MM.1S (cell line): ENCODE results near the gene DOC2A.

Experiments used
- DNase-seq: peaks from one replicate; pipeline ENCODE4 v3.0.0-alpha.2; 2015
- H2AFZ ChIP-seq: fragments of 300-600 bp; sonication (generic); 2 replicates; pipeline ENCODE4 v1.6.0; 2016; ENCODE audit warnings: antibody characterized with exemption, low read length
- H3F3A ChIP-seq: fragments of 300-600 bp; sonication (generic); 2 replicates; pipeline ENCODE4 v1.6.1; 2016; ENCODE audit warnings: mild to moderate bottlenecking, antibody characterized with exemption, low read length, moderate library complexity, mixed read lengths; ENCODE audit not compliant: insufficient read depth
- H3K27ac ChIP-seq: fragments of 300-600 bp; sonication (generic); 2 replicates; pipeline ENCODE4 v1.5.1; 2016; ENCODE audit warnings: mild to moderate bottlenecking, low read length
- H3K27me3 ChIP-seq: fragments of 300-600 bp; sonication (generic); replicated peaks from 2 replicates; pipeline ENCODE4 v1.6.0; 2016; ENCODE audit warnings: low read length; ENCODE audit not compliant: insufficient read depth
- H3K36me3 ChIP-seq: fragments of 300-600 bp; sonication (generic); replicated peaks from 2 replicates; pipeline ENCODE4 v1.6.1; 2016; ENCODE audit warnings: mild to moderate bottlenecking, low read length, mixed read lengths; ENCODE audit not compliant: insufficient read depth
- H3K4me1 ChIP-seq: fragments of 300-600 bp; sonication (generic); 2 replicates; pipeline ENCODE4 v1.6.1; 2016; ENCODE audit warnings: low read length, mixed read lengths
- H3K4me2 ChIP-seq: fragments of 300-600 bp; sonication (generic); 2 replicates; pipeline ENCODE4 v1.6.0; 2016; ENCODE audit warnings: low read depth, low read length
- H3K4me3 ChIP-seq: fragments of 300-600 bp; sonication (generic); 2 replicates; pipeline ENCODE4 v1.5.1; 2016; ENCODE audit warnings: low read length, mixed read lengths
- H3K79me2 ChIP-seq: fragments of 300-600 bp; sonication (generic); 2 replicates; pipeline ENCODE4 v1.6.1; 2016; ENCODE audit warnings: mixed run types, low read length, mixed read lengths
- H3K9ac ChIP-seq: fragments of 300-600 bp; sonication (generic); 2 replicates; pipeline ENCODE4 v1.6.1; 2016; ENCODE audit warnings: low read length, mixed read lengths
- H3K9me2 ChIP-seq: fragments of 300-600 bp; sonication (generic); replicated peaks from 2 replicates; pipeline ENCODE4 v1.6.1; 2016; ENCODE audit warnings: mild to moderate bottlenecking, low read length, mixed read lengths; ENCODE audit not compliant: insufficient read depth
- H3K9me3 ChIP-seq: fragments of 300-600 bp; sonication (generic); replicated peaks from 2 replicates; pipeline ENCODE4 v1.6.1; 2016; ENCODE audit warnings: mild to moderate bottlenecking, low read length, mixed read lengths; ENCODE audit not compliant: insufficient read depth
- H4K20me1 ChIP-seq: fragments of 300-600 bp; sonication (generic); 2 replicates; pipeline ENCODE4 v1.6.1; 2016; ENCODE audit warnings: mild to moderate bottlenecking, low read length, moderate library complexity, mixed read lengths; ENCODE audit not compliant: insufficient read depth
- CTCF ChIP-seq: fragments of 300-600 bp; sonication (generic); IDR thresholded peaks from 2 replicates; pipeline ENCODE4 v1.5.1; 2016; ENCODE audit warnings: antibody characterized with exemption, low read length, mixed read lengths
- EZH2 ChIP-seq: fragments of 300-600 bp; sonication (generic); optimal IDR thresholded peaks from 2 replicates; pipeline ENCODE3; 2017; ENCODE audit warnings: low read depth, mild to moderate bottlenecking, antibody characterized with exemption, low read length, mixed read lengths
- EZH2phosphoT487 ChIP-seq: fragments of 300-600 bp; sonication (generic); IDR thresholded peaks from 2 replicates; pipeline ENCODE4 v1.6.1; 2018; ENCODE audit warnings: antibody characterized with exemption, low read length

DOC2A gene

GRCh38 chr16:30032083-30032819 lies 21.4 kb upstream of the DOC2A start:
- peaks cover 54% of the 10 kb centered on the region for H3K27me3 ChIP-seq
- no peaks in the 10 kb centered on the region for H3K9me2 ChIP-seq
- no peak overlapping the region for H3K9ac ChIP-seq
- H3K79me2 ChIP-seq = no peaks in the 10 kb centered on the region
- no peak overlapping the region for H3K27ac ChIP-seq
- H3K4me3 ChIP-seq = no peak overlapping the region
- TF ChIP-seq CTCF = peak; percentile 87
- no peak for TF ChIP-seq EZH2phosphoT487
- no peak overlapping the region for H2AFZ ChIP-seq
- H3F3A ChIP-seq = no peaks in the 10 kb centered on the region
- no peaks in the 10 kb centered on the region for H3K36me3 ChIP-seq
- no peaks in the 10 kb centered on the region for H3K9me3 ChIP-seq
- peak; percentile 69 for DNase-seq
- H3K4me2 ChIP-seq = no peak overlapping the region
- no peaks in the 10 kb centered on the region for H3K4me1 ChIP-seq
- H4K20me1 ChIP-seq = no peaks in the 10 kb centered on the region

- H3K4me1 ChIP-seq = no peaks in the 10 kb centered on the region
- no peaks in the 10 kb centered on the region for H3K79me2 ChIP-seq
- no peaks in the 10 kb centered on the region for H3K9me2 ChIP-seq
- H3K9me3 ChIP-seq = no peaks in the 10 kb centered on the region
- DNase-seq = no peak
- no peak overlapping the region for H2AFZ ChIP-seq
- peaks cover 62% of the 10 kb centered on the region for H3K27me3 ChIP-seq
- H3K4me2 ChIP-seq = no peak overlapping the region
- H4K20me1 ChIP-seq = no peaks in the 10 kb centered on the region
- H3F3A ChIP-seq = no peaks in the 10 kb centered on the region
- no peak overlapping the region for H3K4me3 ChIP-seq
- no peak overlapping the region for H3K27ac ChIP-seq
- H3K9ac ChIP-seq = no peak overlapping the region
- no peak for TF ChIP-seq EZH2phosphoT487
- TF ChIP-seq EZH2 = no peak
- H3K36me3 ChIP-seq = no peaks in the 10 kb centered on the region
Observed at GRCh38 chr16:30031477-30031918, 20.7 kb upstream of the DOC2A start.

GRCh38 chr16:30030841-30031413 lies 20.1 kb upstream of the DOC2A start, which contains the start of gene TLCD3B:
Gene TLCD3B, minus strand, starts transcription at chr16:30031271. Its CDS starts 744 bp downstream, at chr16:30030527.
- Histone ChIP-seq H3K27me3 (peaks cover 67% of the 10 kb centered on the region), H3F3A (no peaks in the 10 kb centered on the region), H3K4me3 (no peak within 1 kb of the TSS), H2AFZ (no peak within 1 kb of the TSS), H3K4me2 (no peak within 1 kb of the TSS), H3K9ac (no peak within 1 kb of the TSS), H3K9me3 (no peaks in the 10 kb centered on the region), H4K20me1 (no peaks in the 10 kb centered on the region), H3K4me1 (no peaks in the 10 kb centered on the region), H3K36me3 (no peaks in the 10 kb centered on the region), H3K27ac (no peak within 1 kb of the TSS), H3K9me2 (no peaks in the 10 kb centered on the region), H3K79me2 (no peaks in the 10 kb centered on the region)
- no peak for DNase-seq
- TF ChIP-seq CTCF (no peak), EZH2 (no peak), EZH2phosphoT487 (no peak)
